Measurements from ENCODE around the gene LGR4. TPM values are rescaled to one million over a fixed set of nuclear protein-coding genes. Genes with fewer than 3 reads are reported as not detected.
A peak's percentile ranks its signal among the peaks of the same experiment; 100 is the strongest.

The LGR4 gene
- total and polyA plus RNA-seq, 2 donors: 6.8 to 8.2 TPM

DNA sequence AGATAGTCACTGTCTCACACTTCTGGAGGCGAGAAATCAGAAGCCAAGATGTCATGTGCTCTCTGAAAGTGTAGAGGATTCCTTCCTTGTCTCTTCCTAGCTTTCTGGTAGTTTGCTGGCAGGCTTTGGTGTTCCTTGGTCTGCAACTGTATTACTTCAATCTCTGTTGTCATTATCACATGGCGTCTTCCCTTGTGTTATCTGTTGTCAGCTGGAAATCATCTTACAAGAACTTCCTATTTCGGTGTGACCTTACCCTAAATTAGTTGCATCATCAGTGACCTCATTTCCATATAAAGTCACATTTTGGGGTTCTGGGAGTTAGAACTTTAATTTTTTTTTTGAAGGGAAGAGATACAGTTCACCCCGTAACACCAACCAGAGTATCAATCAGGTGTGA, 37.3 kb upstream of the LGR4 start:
- H3K4me1 ChIP-seq (ENCODE audit: control insufficient read depth in 2 of 2, insufficient read depth in 2 of 2, low read length in 2 of 2): peaks cover 9% of the 10 kb centered on the region in 2 donors
- WGBS: 97% methylated on average over 4 of the region's 4 CpGs
- no peak overlapping the region for H3K4me3 ChIP-seq (ENCODE audit: low read length in 2 of 2)
- no peaks in the 10 kb centered on the region for H3K9me3 ChIP-seq (ENCODE audit: control insufficient read depth in 2 of 2, insufficient read depth in 1 of 2, low read length in 1 of 2)
- no peak overlapping the region for H3K27ac ChIP-seq (ENCODE audit: low read depth in 1 of 2, low read length in 1 of 2)
- no peak for DNase-seq (ENCODE audit: low read depth in 6 of 9, low spot score in 9 of 9)
- H3K36me3 ChIP-seq (ENCODE audit: control insufficient read depth in 2 of 2, insufficient read depth in 2 of 2, low read length in 1 of 2): no peaks in the 10 kb centered on the region
- H3K27me3 ChIP-seq (ENCODE audit: control insufficient read depth in 2 of 2, insufficient read depth in 1 of 2, low read length in 1 of 2): no peaks in the 10 kb centered on the region

DNA sequence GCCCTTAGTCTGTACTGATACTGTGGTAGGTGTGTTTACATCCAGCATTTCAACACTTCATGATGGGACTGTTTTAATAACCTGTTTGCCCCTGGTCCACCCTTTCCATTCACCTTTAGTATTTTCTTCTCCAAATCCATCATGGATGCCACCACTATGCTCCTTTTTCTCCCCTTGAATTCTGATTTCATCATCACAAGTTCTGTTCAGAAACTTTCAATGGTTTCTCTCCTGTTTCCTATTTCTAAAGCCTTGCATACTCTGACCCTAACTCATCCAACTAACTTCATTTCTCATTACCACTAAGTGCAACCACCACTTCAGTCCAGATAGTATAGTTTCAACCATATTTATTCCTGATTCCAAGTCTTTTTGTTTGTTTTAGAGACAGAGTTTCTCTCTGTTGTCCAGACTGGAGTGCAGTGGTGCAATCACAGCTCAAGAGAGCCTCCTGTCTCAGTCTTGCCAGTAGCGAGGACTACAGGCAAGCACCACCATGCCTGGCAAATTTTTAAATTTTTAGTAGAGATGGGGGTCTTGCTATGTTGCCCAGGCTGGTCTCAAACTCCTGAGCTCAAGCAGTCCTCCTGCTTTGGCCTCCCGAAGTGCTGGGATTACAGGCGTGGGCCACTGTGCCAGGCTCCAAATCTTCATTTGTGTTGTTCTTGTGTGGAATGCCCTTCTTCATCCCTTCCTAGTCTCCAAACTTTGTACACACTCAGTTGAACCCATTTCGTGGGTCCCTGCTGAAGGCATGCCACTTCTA, 35.1 kb upstream of the LGR4 start:
- 97% methylated on average over 4 of the region's 4 CpGs for WGBS

DNA sequence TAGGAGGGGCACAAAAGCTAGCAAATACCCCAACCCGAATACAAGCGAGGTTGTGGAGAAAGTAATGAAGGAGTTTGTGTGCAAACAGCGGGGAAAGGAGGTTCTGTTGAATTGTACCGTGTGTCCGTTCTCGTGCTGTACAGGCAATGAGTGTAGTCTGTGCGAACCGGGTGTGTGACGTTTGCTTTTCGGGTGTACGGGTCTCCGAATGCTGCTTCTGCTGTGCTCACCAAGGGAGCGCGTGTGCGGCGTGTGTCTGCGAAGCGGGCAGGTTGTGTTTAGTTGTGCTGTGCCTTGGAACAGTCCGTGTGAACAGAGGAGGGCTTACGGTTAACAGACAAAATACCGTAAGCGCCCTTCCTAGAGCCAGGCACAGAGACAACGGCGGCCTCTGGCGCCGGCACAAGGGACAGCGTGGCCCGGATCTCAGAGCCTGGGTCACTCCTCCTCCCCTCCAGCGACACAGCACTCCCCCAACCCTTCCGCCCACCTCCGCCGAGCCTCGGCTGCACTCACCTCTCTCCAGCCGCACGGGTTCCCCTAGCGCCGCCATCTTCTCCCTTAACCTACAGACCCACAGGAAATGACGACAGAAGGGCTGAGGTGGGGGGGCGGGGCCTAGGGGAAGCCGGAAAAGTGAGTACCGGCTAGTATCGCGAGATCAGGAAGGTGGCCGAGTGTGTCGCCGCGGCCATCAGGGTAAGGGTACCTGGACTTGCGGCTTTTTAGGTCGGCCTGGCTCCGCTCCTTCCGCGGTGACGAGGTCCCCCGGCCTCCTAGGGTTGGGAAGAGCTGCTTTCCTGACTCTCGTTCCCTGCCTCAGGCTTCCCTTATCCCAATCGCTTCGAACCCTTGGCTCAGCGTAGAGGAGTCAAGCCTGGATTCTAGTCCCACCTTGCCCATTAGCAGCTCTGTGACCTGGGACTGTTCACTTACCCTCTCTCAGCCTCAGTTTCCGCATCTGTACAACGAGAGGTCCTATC, 33.9 kb upstream of the LGR4 start, which contains the start of gene LIN7C:
LIN7C (minus strand) TSS at position 570 of the 983 bp plus-strand sequence; CDS start at position 553, 17 bp downstream.
- DNase-seq (ENCODE audit: low read depth in 6 of 9, low spot score in 9 of 9): peak; percentile 90 to 98 (median 95)
- Histone ChIP-seq H3K27ac (ENCODE audit: low read depth in 1 of 2, low read length in 1 of 2) (peak within 1 kb of the TSS; percentile 98 to 99), H3K9me3 (ENCODE audit: control insufficient read depth in 2 of 2, insufficient read depth in 1 of 2, low read length in 1 of 2) (no peaks in the 10 kb centered on the region), H3K4me3 (ENCODE audit: low read length in 2 of 2) (peak within 1 kb of the TSS; percentile 78 to 93), H3K36me3 (ENCODE audit: control insufficient read depth in 2 of 2, insufficient read depth in 2 of 2, low read length in 1 of 2) (peaks cover 0 to 3% of the 10 kb centered on the region in 2 donors), H3K4me1 (ENCODE audit: control insufficient read depth in 2 of 2, insufficient read depth in 2 of 2, low read length in 2 of 2) (peaks cover 9 to 11% of the 10 kb centered on the region in 2 donors), H3K27me3 (ENCODE audit: control insufficient read depth in 2 of 2, insufficient read depth in 1 of 2, low read length in 1 of 2) (no peaks in the 10 kb centered on the region)
- WGBS: under 1% methylated on average over 60 of the region's 60 CpGs

More for the DNA sequence above, 35.1 kb upstream of the LGR4 start:
- no peaks in the 10 kb centered on the region for H3K9me3 ChIP-seq (ENCODE audit: control insufficient read depth in 2 of 2, insufficient read depth in 1 of 2, low read length in 1 of 2)
- H3K27ac ChIP-seq (ENCODE audit: low read depth in 1 of 2, low read length in 1 of 2): no peak overlapping the region
- DNase-seq (ENCODE audit: low read depth in 6 of 9, low spot score in 9 of 9): no peak
- H3K4me1 ChIP-seq (ENCODE audit: control insufficient read depth in 2 of 2, insufficient read depth in 2 of 2, low read length in 2 of 2): peaks cover 9 to 11% of the 10 kb centered on the region in 2 donors
- H3K36me3 ChIP-seq (ENCODE audit: control insufficient read depth in 2 of 2, insufficient read depth in 2 of 2, low read length in 1 of 2): no peaks in the 10 kb centered on the region
- H3K4me3 ChIP-seq (ENCODE audit: low read length in 2 of 2): peak overlapping the region in 1 of 2 donors; percentile 93
- no peaks in the 10 kb centered on the region for H3K27me3 ChIP-seq (ENCODE audit: control insufficient read depth in 2 of 2, insufficient read depth in 1 of 2, low read length in 1 of 2)

DNA sequence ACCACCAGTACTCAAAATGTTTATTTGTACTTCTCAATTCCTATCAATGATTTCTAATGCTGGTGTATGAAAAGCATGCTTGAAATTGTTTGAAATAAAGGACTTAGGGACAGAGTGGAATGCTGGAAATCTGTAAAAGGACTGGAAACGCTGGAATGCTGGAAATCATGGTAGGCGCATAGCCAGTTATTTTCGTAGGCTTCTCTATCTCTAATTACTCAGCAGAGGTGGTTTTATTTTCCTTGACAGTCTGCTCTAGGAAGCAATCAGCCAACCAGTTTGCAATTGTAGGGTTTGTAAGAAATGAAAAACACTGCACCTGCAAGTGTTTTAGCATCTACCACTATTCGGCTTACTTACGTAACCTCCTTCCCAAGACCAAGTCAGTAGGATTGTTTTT, 33.2 kb upstream of the LGR4 start:
- peaks cover 9 to 11% of the 10 kb centered on the region in 2 donors for H3K4me1 ChIP-seq (ENCODE audit: control insufficient read depth in 2 of 2, insufficient read depth in 2 of 2, low read length in 2 of 2)
- peak in 2 of 9 donors; percentile 6 to 33 for DNase-seq (ENCODE audit: low read depth in 6 of 9, low spot score in 9 of 9)
- WGBS: 18% methylated on average over 5 of the region's 5 CpGs
- peak overlapping the region; percentile 78 to 93 for H3K4me3 ChIP-seq (ENCODE audit: low read length in 2 of 2)
- peaks cover 0 to 8% of the 10 kb centered on the region in 2 donors for H3K36me3 ChIP-seq (ENCODE audit: control insufficient read depth in 2 of 2, insufficient read depth in 2 of 2, low read length in 1 of 2)
- peak overlapping the region; percentile 98 to 99 for H3K27ac ChIP-seq (ENCODE audit: low read depth in 1 of 2, low read length in 1 of 2)
- H3K9me3 ChIP-seq (ENCODE audit: control insufficient read depth in 2 of 2, insufficient read depth in 1 of 2, low read length in 1 of 2): no peaks in the 10 kb centered on the region
- no peaks in the 10 kb centered on the region for H3K27me3 ChIP-seq (ENCODE audit: control insufficient read depth in 2 of 2, insufficient read depth in 1 of 2, low read length in 1 of 2)

DNA sequence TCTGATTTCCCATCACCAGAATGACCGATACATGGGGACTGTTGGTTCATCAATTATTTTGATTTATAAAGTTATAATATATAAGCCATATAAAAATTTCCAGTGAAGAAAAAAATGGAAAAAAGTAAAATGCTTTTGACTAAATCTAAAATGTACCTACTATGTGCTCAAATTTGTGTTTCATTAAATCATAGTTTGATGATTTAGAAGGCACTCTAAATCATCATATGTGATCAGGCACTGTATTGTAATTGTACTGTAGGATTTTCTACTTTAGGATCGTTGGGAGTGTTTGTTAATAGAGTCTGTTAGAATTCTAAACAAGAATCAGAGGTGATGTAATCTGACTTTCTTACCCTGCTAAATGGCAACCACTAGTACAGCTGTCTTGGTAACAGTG, 31.6 kb upstream of the LGR4 start:
- Histone ChIP-seq H3K27ac (ENCODE audit: low read depth in 1 of 2, low read length in 1 of 2) (no peak overlapping the region), H3K4me3 (ENCODE audit: low read length in 2 of 2) (no peak overlapping the region), H3K36me3 (ENCODE audit: control insufficient read depth in 2 of 2, insufficient read depth in 2 of 2, low read length in 1 of 2) (peaks cover 0 to 21% of the 10 kb centered on the region in 2 donors), H3K27me3 (ENCODE audit: control insufficient read depth in 2 of 2, insufficient read depth in 1 of 2, low read length in 1 of 2) (no peaks in the 10 kb centered on the region), H3K9me3 (ENCODE audit: control insufficient read depth in 2 of 2, insufficient read depth in 1 of 2, low read length in 1 of 2) (no peaks in the 10 kb centered on the region), H3K4me1 (ENCODE audit: control insufficient read depth in 2 of 2, insufficient read depth in 2 of 2, low read length in 2 of 2) (peaks cover 9 to 11% of the 10 kb centered on the region in 2 donors)
- DNase-seq (ENCODE audit: low read depth in 6 of 9, low spot score in 9 of 9): no peak
- 96% methylated on average over 2 of the region's 2 CpGs for WGBS

DNA sequence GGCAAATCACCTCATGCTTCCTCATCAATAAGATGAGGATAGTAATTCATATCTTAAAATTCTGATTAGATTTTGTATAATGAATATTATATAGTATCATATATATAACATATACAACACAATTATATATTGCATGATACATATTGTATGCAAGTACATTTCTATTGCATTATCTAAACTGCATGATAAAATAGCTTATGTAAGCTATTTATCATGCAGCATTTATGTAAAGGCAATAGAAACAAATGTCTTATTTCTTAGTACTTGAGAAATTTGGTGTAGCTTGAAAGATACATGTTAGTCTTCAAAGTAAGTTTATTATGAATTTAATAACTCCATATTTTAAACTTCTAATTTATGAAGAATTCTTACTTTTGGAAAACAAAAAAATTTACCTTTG, 28.5 kb upstream of the LGR4 start:
- peaks cover 5 to 11% of the 10 kb centered on the region in 2 donors for H3K4me1 ChIP-seq (ENCODE audit: control insufficient read depth in 2 of 2, insufficient read depth in 2 of 2, low read length in 2 of 2)
- peaks cover 0 to 32% of the 10 kb centered on the region in 2 donors for H3K36me3 ChIP-seq (ENCODE audit: control insufficient read depth in 2 of 2, insufficient read depth in 2 of 2, low read length in 1 of 2)
- no peak for DNase-seq (ENCODE audit: low read depth in 6 of 9, low spot score in 9 of 9)

DNA sequence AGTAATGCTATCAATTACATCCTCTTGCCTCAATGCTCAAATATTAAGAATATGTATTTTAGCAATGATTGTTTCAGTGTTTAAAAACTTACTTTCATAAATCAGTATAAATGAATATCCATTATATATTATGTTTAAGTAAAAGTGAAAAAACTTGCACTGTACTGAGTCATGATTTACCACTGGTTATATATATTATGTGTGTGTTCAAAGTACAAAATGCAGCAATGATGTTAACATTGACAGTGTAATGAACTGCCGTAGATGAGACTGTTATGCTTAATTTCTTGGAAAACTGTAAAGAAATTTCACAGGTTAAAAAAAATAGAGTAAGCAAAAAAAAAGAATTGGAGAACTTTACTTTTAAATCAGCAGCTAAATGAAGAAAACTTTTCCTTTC, 25.3 kb upstream of the LGR4 start:
- Histone ChIP-seq H3K4me3 (ENCODE audit: low read length in 2 of 2) (no peak overlapping the region), H3K4me1 (ENCODE audit: control insufficient read depth in 2 of 2, insufficient read depth in 2 of 2, low read length in 2 of 2) (no peaks in the 10 kb centered on the region), H3K36me3 (ENCODE audit: control insufficient read depth in 2 of 2, insufficient read depth in 2 of 2, low read length in 1 of 2) (peaks cover 0 to 35% of the 10 kb centered on the region in 2 donors), H3K27me3 (ENCODE audit: control insufficient read depth in 2 of 2, insufficient read depth in 1 of 2, low read length in 1 of 2) (no peaks in the 10 kb centered on the region), H3K27ac (ENCODE audit: low read depth in 1 of 2, low read length in 1 of 2) (no peak overlapping the region), H3K9me3 (ENCODE audit: control insufficient read depth in 2 of 2, insufficient read depth in 1 of 2, low read length in 1 of 2) (no peaks in the 10 kb centered on the region)
- WGBS: 97% methylated on average over 1 of the region's 1 CpG
- no peak for DNase-seq (ENCODE audit: low read depth in 6 of 9, low spot score in 9 of 9)

More for the DNA sequence above, 28.5 kb upstream of the LGR4 start:
- Histone ChIP-seq H3K9me3 (ENCODE audit: control insufficient read depth in 2 of 2, insufficient read depth in 1 of 2, low read length in 1 of 2) (no peaks in the 10 kb centered on the region), H3K27me3 (ENCODE audit: control insufficient read depth in 2 of 2, insufficient read depth in 1 of 2, low read length in 1 of 2) (no peaks in the 10 kb centered on the region), H3K4me3 (ENCODE audit: low read length in 2 of 2) (no peak overlapping the region), H3K27ac (ENCODE audit: low read depth in 1 of 2, low read length in 1 of 2) (no peak overlapping the region)

DNA sequence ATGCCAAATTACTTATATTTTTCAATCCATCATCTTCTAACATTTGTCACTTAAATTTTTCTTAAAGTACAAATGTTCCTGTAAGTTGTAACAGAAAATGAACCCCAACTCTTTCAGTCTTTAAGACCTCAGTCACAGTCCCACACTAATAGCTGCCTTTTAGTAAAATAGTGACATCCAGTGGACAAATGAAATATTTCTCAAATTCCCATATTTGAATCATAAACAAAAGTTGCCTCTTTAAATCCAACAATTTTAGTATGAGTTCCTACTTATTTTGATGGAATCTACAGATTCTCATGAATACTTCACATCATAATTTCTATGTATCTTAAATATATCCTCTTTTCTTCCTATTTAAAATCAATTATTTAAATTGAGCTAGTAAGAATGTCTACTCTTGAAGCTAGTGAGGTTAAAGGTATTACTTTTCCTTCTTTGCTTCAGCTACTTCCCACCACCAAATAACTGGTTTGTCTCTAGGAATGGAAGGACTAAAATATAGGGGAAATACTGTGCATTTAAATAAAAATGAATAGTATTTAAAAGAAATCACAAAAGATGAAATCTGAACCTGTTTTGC, 24.8 kb upstream of the LGR4 start:
- Histone ChIP-seq H3K27me3 (ENCODE audit: control insufficient read depth in 2 of 2, insufficient read depth in 1 of 2, low read length in 1 of 2) (no peaks in the 10 kb centered on the region), H3K36me3 (ENCODE audit: control insufficient read depth in 2 of 2, insufficient read depth in 2 of 2, low read length in 1 of 2) (peaks cover 0 to 35% of the 10 kb centered on the region in 2 donors), H3K4me3 (ENCODE audit: low read length in 2 of 2) (no peak overlapping the region), H3K27ac (ENCODE audit: low read depth in 1 of 2, low read length in 1 of 2) (no peak overlapping the region), H3K4me1 (ENCODE audit: control insufficient read depth in 2 of 2, insufficient read depth in 2 of 2, low read length in 2 of 2) (no peaks in the 10 kb centered on the region), H3K9me3 (ENCODE audit: control insufficient read depth in 2 of 2, insufficient read depth in 1 of 2, low read length in 1 of 2) (no peaks in the 10 kb centered on the region)
- peak in 1 of 9 donors; percentile 19 for DNase-seq (ENCODE audit: low read depth in 6 of 9, low spot score in 9 of 9)

All from thymus (tissue), 11 donors.